Mesodermal cell (in vitro differentiated cells): Measurements from ENCODE around the gene FNDC7.
"Not testable (repeated sequence)": the region's sequence is repeated elsewhere in the genome, so short reads cannot be mapped to it uniquely, and the experiment has no call there.

Experiments used
- H3K27ac ChIP-seq: 2 replicates; pipeline ENCODE4 v1.7.0; 2013; ENCODE audit warnings: mild to moderate bottlenecking, low read depth, low read length, moderate library complexity; ENCODE audit not compliant: severe bottlenecking
- H3K36me3 ChIP-seq: 2 replicates; pipeline ENCODE4 v1.7.1; 2013; ENCODE audit warnings: mild to moderate bottlenecking, low read length, moderate library complexity; ENCODE audit not compliant: control insufficient read depth, insufficient read depth
- H3K4me1 ChIP-seq: one replicate; pipeline ENCODE4 v1.7.1; 2013; ENCODE audit warnings: mild to moderate bottlenecking, low read length; ENCODE audit not compliant: insufficient read depth, control insufficient read depth, poor library complexity, severe bottlenecking
- H3K4me3 ChIP-seq: 2 replicates; pipeline ENCODE4 v1.7.0; 2013; ENCODE audit warnings: low read length, control low read depth, mild to moderate bottlenecking; ENCODE audit not compliant: insufficient read depth, poor library complexity, severe bottlenecking; ENCODE audit errors: extremely low read depth
- H3K9me3 ChIP-seq: 2 replicates; pipeline ENCODE4 v1.7.1; 2013; ENCODE audit warnings: mild to moderate bottlenecking, low read length, moderate library complexity; ENCODE audit not compliant: control insufficient read depth
- WGBS, 2 experiments: methylation state at CpG; one replicate each; pipeline ENCODE4 v1.1.5; 2013; ENCODE audit warnings: missing lambda C conversion rate in 2 of 2; ENCODE audit not compliant: insufficient coverage in 2 of 2; 5-methylcytosine and 5-hydroxymethylcytosine counted together

Gene FNDC7

GRCh38 chr1:108777839-108778238 lies 65.1 kb downstream of the FNDC7 start:
- peaks cover 58% of the 10 kb centered on the region for H3K36me3 ChIP-seq
- H3K4me3 ChIP-seq: no peak overlapping the region
- no peak overlapping the region for H3K27ac ChIP-seq
- no peaks in the 10 kb centered on the region for H3K9me3 ChIP-seq
- H3K4me1 ChIP-seq: no peaks in the 10 kb centered on the region

DNA sequence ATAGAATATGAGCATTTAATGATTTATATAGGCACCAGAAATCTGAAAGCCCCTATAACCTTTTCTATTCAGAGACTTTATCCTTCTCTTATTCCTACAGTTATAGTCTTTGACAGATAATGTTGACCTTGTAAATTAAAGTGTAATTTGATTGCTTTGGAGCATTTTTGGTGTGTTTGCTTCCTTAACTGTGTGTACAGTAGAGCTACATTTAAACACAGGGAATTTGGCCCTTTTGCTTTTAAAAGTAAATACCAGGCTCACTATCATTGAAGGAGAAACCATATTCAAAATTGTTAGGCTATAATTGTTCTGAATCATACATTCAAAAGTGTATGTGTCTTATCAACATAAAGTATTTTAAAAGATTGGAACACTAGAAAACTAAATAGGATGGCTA lies 66.7 kb downstream of the FNDC7 start:
- Histone ChIP-seq H3K36me3 (peaks cover 65% of the 10 kb centered on the region), H3K4me3 (no peak overlapping the region), H3K4me1 (no peaks in the 10 kb centered on the region), H3K27ac (no peak overlapping the region), H3K9me3 (no peaks in the 10 kb centered on the region)

DNA sequence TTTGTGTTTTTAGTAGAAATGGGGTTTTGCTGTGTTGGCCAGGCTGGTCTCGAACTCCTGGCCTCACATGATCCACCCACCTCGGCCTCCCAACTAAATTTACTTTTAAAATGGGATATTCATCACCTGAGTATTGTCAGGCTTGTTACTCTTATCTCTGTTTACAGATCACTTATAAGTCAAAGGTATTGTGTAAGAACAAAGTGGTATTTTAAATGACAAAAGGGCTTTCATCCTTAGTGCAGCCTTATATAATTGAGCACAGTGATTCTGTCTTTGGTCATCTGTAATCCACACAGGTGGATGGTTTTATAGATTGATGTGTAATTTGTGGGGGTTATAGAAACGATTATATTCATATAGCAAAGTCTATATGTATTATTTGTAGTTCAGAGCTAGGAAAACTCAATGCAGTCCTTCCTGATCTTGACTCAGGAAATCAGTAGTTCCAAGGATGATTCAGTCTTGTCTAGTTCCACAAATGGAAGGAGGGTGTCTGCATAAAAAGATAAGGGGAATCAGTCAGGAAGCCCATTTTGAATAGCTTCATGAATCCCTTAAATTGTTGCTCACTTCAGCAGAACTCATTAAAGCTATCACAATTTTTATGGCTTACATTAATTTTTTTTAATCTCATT lies 68.3 kb downstream of the FNDC7 start:
- Histone ChIP-seq H3K9me3 (peaks cover 13% of the 10 kb centered on the region), H3K4me1 (no peaks in the 10 kb centered on the region), H3K27ac (no peak overlapping the region), H3K36me3 (peaks cover 71% of the 10 kb centered on the region), H3K4me3 (no peak overlapping the region)
- 67% methylated on average over 1 of the region's 3 CpGs; no CpG with 5 or more reads in 1 of the 2 experiments for WGBS, 2 experiments

GRCh38 chr1:108781575-108781944 lies 68.9 kb downstream of the FNDC7 start:
- not testable (repeated sequence) for H3K4me3 ChIP-seq, H3K4me1 ChIP-seq, H3K27ac ChIP-seq
- Histone ChIP-seq H3K36me3 (peaks cover 76% of the 10 kb centered on the region), H3K9me3 (peaks cover 17% of the 10 kb centered on the region)
- WGBS, 2 experiments: 89 to 100% methylated on average over 1 of the region's 1 CpG

DNA sequence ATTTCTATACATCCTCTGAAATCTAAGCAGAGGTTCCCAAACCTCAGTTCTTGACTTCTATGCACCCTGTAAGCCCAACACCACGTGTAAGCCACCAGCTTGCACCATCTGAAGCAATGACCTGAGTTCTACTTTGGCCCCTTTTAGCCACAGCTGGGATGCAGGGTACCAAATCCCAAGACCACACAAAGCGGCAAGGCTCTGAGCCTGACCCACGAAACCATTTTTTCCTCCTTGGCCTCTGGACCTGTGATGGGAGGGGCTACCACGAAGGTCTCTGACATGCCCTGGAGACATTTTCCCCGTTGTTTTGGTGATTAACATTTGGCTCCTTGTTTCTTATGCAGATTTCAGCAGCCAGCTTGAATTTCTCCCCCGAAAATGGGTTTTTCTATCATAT lies 72.6 kb downstream of the FNDC7 start:
- Histone ChIP-seq H3K9me3 (peaks cover 17% of the 10 kb centered on the region), H3K27ac (no peak overlapping the region), H3K36me3 (peaks cover 66% of the 10 kb centered on the region), H3K4me3 (no peak overlapping the region), H3K4me1 (no peaks in the 10 kb centered on the region)
- 84 to 95% methylated on average over 3 to 6 of the region's 6 CpGs for WGBS, 2 experiments

DNA sequence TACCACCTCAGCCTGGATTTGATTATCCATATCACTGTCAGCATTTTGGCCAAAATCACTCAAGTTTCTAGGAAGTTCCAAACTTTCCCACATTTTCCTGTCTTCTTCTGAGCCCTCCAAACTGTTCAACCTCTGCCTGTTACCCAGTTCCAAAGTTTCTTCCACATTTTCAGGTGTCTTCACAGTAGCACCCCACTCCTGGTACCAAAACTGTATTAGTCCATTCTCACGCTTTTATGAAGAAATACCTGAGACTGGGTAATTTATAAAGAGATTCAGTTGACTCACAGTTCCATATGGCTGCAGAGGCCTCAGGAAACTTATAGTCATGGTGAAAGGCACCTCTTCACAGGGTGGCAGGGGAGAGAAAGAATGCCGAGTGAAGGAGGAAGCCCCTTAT lies 73.2 kb downstream of the FNDC7 start:
- no peak overlapping the region for H3K4me3 ChIP-seq
- H3K27ac ChIP-seq: no peak overlapping the region
- no peaks in the 10 kb centered on the region for H3K4me1 ChIP-seq
- H3K9me3 ChIP-seq: peaks cover 17% of the 10 kb centered on the region
- peaks cover 66% of the 10 kb centered on the region for H3K36me3 ChIP-seq
- no CpG with 5 or more reads among the region's 2 CpGs for WGBS, 2 experiments

DNA sequence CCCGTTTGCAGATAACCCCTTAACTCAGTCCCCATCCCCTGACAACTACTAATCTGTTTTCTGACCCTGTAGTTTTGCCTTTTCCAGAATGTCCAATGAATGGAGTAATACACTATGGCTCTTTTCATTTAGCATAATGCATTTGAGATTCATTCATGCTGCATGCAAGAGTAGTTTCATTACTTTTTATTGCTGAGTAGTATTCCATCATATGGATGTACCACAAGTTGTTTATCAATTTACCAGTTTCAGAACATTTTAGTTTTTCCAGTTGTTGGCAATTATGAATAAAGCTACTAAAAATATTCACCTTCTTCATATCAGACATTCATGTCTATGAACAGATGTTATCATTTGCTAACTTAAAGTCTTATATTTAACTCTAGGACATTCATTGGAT lies 79.1 kb downstream of the FNDC7 start:
- no peak overlapping the region for H3K4me3 ChIP-seq
- H3K9me3 ChIP-seq: peaks cover 7% of the 10 kb centered on the region
- H3K4me1 ChIP-seq: no peaks in the 10 kb centered on the region
- 89 to 92% methylated on average over 1 of the region's 1 CpG for WGBS, 2 experiments
- H3K36me3 ChIP-seq: peaks cover 51% of the 10 kb centered on the region
- H3K27ac ChIP-seq: no peak overlapping the region
